ENCODE results near the gene ARPC2.
A peak's percentile ranks its signal among the peaks of the same experiment; 100 is the strongest.

The ARPC2 gene

GRCh38 chr2:218253232-218253625, 36.2 kb downstream of the ARPC2 start:
- peaks cover 68% of the 10 kb centered on the region in 2 donors for H3K36me3 ChIP-seq (ENCODE audit: control insufficient read depth in 2 of 2, insufficient read depth in 2 of 2, low read length in 2 of 2)
- no peaks in the 10 kb centered on the region for H3K9me3 ChIP-seq (ENCODE audit: control insufficient read depth in 2 of 2, low read length in 2 of 2)
- no peak overlapping the region for H3K27ac ChIP-seq (ENCODE audit: low read length)
- H3K27me3 ChIP-seq (ENCODE audit: control insufficient read depth in 1 of 2, insufficient read depth in 2 of 2, low read length in 2 of 2), result no peaks in the 10 kb centered on the region
- no peak overlapping the region for H3K4me3 ChIP-seq (ENCODE audit: low read length in 2 of 2)
- H3K9ac ChIP-seq (ENCODE audit: low read length in 2 of 2), result no peak overlapping the region
- peaks cover 8% of the 10 kb centered on the region for H3K4me1 ChIP-seq (ENCODE audit: control insufficient read depth, insufficient read depth, low read length)

GRCh38 chr2:218255446-218255845, 38.5 kb downstream of the ARPC2 start:
- H3K9ac ChIP-seq (ENCODE audit: low read length in 2 of 2), result no peak overlapping the region
- H3K4me1 ChIP-seq (ENCODE audit: control insufficient read depth, insufficient read depth, low read length), result peaks cover 29% of the 10 kb centered on the region
- no peak overlapping the region for H3K27ac ChIP-seq (ENCODE audit: low read length)
- no peaks in the 10 kb centered on the region for H3K27me3 ChIP-seq (ENCODE audit: control insufficient read depth in 1 of 2, insufficient read depth in 2 of 2, low read length in 2 of 2)
- peaks cover 50 to 51% of the 10 kb centered on the region in 2 donors for H3K36me3 ChIP-seq (ENCODE audit: control insufficient read depth in 2 of 2, insufficient read depth in 2 of 2, low read length in 2 of 2)
- no peak overlapping the region for H3K4me3 ChIP-seq (ENCODE audit: low read length in 2 of 2)
- no peaks in the 10 kb centered on the region for H3K9me3 ChIP-seq (ENCODE audit: control insufficient read depth in 2 of 2, low read length in 2 of 2)

- H3K27ac ChIP-seq (ENCODE audit: low read length), result peak overlapping the region; percentile 6
- no peak overlapping the region for H3K9ac ChIP-seq (ENCODE audit: low read length in 2 of 2)
- H3K4me3 ChIP-seq (ENCODE audit: low read length in 2 of 2), result no peak overlapping the region
- peaks cover 42% of the 10 kb centered on the region for H3K4me1 ChIP-seq (ENCODE audit: control insufficient read depth, insufficient read depth, low read length)
- no peaks in the 10 kb centered on the region for H3K9me3 ChIP-seq (ENCODE audit: control insufficient read depth in 2 of 2, low read length in 2 of 2)
- no peaks in the 10 kb centered on the region for H3K27me3 ChIP-seq (ENCODE audit: control insufficient read depth in 1 of 2, insufficient read depth in 2 of 2, low read length in 2 of 2)
- peaks cover 39% of the 10 kb centered on the region in 2 donors for H3K36me3 ChIP-seq (ENCODE audit: control insufficient read depth in 2 of 2, insufficient read depth in 2 of 2, low read length in 2 of 2)
These were observed 39.8 kb downstream of the ARPC2 start for GRCh38 chr2:218256612-218257350.

GRCh38 chr2:218257390-218257981, 40.5 kb downstream of the ARPC2 start:
- Histone ChIP-seq H3K27me3 (ENCODE audit: control insufficient read depth in 1 of 2, insufficient read depth in 2 of 2, low read length in 2 of 2) (no peaks in the 10 kb centered on the region), H3K36me3 (ENCODE audit: control insufficient read depth in 2 of 2, insufficient read depth in 2 of 2, low read length in 2 of 2) (peaks cover 32% of the 10 kb centered on the region in 2 donors), H3K9ac (ENCODE audit: low read length in 2 of 2) (no peak overlapping the region), H3K9me3 (ENCODE audit: control insufficient read depth in 2 of 2, low read length in 2 of 2) (no peaks in the 10 kb centered on the region), H3K27ac (ENCODE audit: low read length) (peak overlapping the region; percentile 6), H3K4me1 (ENCODE audit: control insufficient read depth, insufficient read depth, low read length) (peaks cover 47% of the 10 kb centered on the region), H3K4me3 (ENCODE audit: low read length in 2 of 2) (no peak overlapping the region)

GRCh38 chr2:218259099-218259961, 42.3 kb downstream of the ARPC2 start:
- Histone ChIP-seq H3K9ac (ENCODE audit: low read length in 2 of 2) (peak overlapping the region; percentile 59 to 68), H3K27me3 (ENCODE audit: control insufficient read depth in 1 of 2, insufficient read depth in 2 of 2, low read length in 2 of 2) (no peaks in the 10 kb centered on the region), H3K9me3 (ENCODE audit: control insufficient read depth in 2 of 2, low read length in 2 of 2) (no peaks in the 10 kb centered on the region), H3K4me1 (ENCODE audit: control insufficient read depth, insufficient read depth, low read length) (peaks cover 60% of the 10 kb centered on the region), H3K4me3 (ENCODE audit: low read length in 2 of 2) (peak overlapping the region; percentile 36 to 57), H3K27ac (ENCODE audit: low read length) (peak overlapping the region; percentile 96), H3K36me3 (ENCODE audit: control insufficient read depth in 2 of 2, insufficient read depth in 2 of 2, low read length in 2 of 2) (peaks cover 20 to 21% of the 10 kb centered on the region in 2 donors)

GRCh38 chr2:218260166-218260565, 43.2 kb downstream of the ARPC2 start:
- Histone ChIP-seq H3K4me1 (ENCODE audit: control insufficient read depth, insufficient read depth, low read length) (peaks cover 67% of the 10 kb centered on the region), H3K4me3 (ENCODE audit: low read length in 2 of 2) (peak overlapping the region; percentile 22 to 36), H3K27me3 (ENCODE audit: control insufficient read depth in 1 of 2, insufficient read depth in 2 of 2, low read length in 2 of 2) (no peaks in the 10 kb centered on the region), H3K9ac (ENCODE audit: low read length in 2 of 2) (peak overlapping the region; percentile 59 to 68), H3K9me3 (ENCODE audit: control insufficient read depth in 2 of 2, low read length in 2 of 2) (no peaks in the 10 kb centered on the region), H3K27ac (ENCODE audit: low read length) (peak overlapping the region; percentile 96), H3K36me3 (ENCODE audit: control insufficient read depth in 2 of 2, insufficient read depth in 2 of 2, low read length in 2 of 2) (peaks cover 22% of the 10 kb centered on the region in 2 donors)

GRCh38 chr2:218260742-218261422, 43.9 kb downstream of the ARPC2 start, which contains the start of gene GPBAR1:
Gene GPBAR1, plus strand, starts transcription at chr2:218261015. Its CDS starts 1,710 bp downstream, at chr2:218262725.
- H3K4me3 ChIP-seq (ENCODE audit: low read length in 2 of 2), result peak within 1 kb of the TSS; percentile 36 to 61
- H3K36me3 ChIP-seq (ENCODE audit: control insufficient read depth in 2 of 2, insufficient read depth in 2 of 2, low read length in 2 of 2), result peaks cover 23% of the 10 kb centered on the region in 2 donors
- no peaks in the 10 kb centered on the region for H3K9me3 ChIP-seq (ENCODE audit: control insufficient read depth in 2 of 2, low read length in 2 of 2)
- peak within 1 kb of the TSS; percentile 59 to 68 for H3K9ac ChIP-seq (ENCODE audit: low read length in 2 of 2)
- peak within 1 kb of the TSS; percentile 96 for H3K27ac ChIP-seq (ENCODE audit: low read length)
- H3K27me3 ChIP-seq (ENCODE audit: control insufficient read depth in 1 of 2, insufficient read depth in 2 of 2, low read length in 2 of 2), result no peaks in the 10 kb centered on the region
- H3K4me1 ChIP-seq (ENCODE audit: control insufficient read depth, insufficient read depth, low read length), result peaks cover 70% of the 10 kb centered on the region

- Histone ChIP-seq H3K4me1 (ENCODE audit: control insufficient read depth, insufficient read depth, low read length) (peaks cover 70% of the 10 kb centered on the region), H3K36me3 (ENCODE audit: control insufficient read depth in 2 of 2, insufficient read depth in 2 of 2, low read length in 2 of 2) (peaks cover 29 to 30% of the 10 kb centered on the region in 2 donors), H3K27ac (ENCODE audit: low read length) (peak overlapping the region; percentile 96), H3K9me3 (ENCODE audit: control insufficient read depth in 2 of 2, low read length in 2 of 2) (no peaks in the 10 kb centered on the region), H3K27me3 (ENCODE audit: control insufficient read depth in 1 of 2, insufficient read depth in 2 of 2, low read length in 2 of 2) (no peaks in the 10 kb centered on the region), H3K9ac (ENCODE audit: low read length in 2 of 2) (peak overlapping the region; percentile 14 to 58), H3K4me3 (ENCODE audit: low read length in 2 of 2) (peak overlapping the region; percentile 24 to 61)
These were observed 44.6 kb downstream of the ARPC2 start for GRCh38 chr2:218261423-218262236.

- Histone ChIP-seq H3K36me3 (ENCODE audit: control insufficient read depth in 2 of 2, insufficient read depth in 2 of 2, low read length in 2 of 2) (peaks cover 33 to 35% of the 10 kb centered on the region in 2 donors), H3K9me3 (ENCODE audit: control insufficient read depth in 2 of 2, low read length in 2 of 2) (no peaks in the 10 kb centered on the region), H3K4me1 (ENCODE audit: control insufficient read depth, insufficient read depth, low read length) (peaks cover 71% of the 10 kb centered on the region), H3K27ac (ENCODE audit: low read length) (peak overlapping the region; percentile 96), H3K27me3 (ENCODE audit: control insufficient read depth in 1 of 2, insufficient read depth in 2 of 2, low read length in 2 of 2) (no peaks in the 10 kb centered on the region), H3K9ac (ENCODE audit: low read length in 2 of 2) (peak overlapping the region in 1 of 2 donors; percentile 58), H3K4me3 (ENCODE audit: low read length in 2 of 2) (peak overlapping the region in 1 of 2 donors; percentile 61)
These were observed 45.2 kb downstream of the ARPC2 start for GRCh38 chr2:218262237-218262600.
